ENCODE results near the gene TEX11. TPM values are rescaled to one million over a fixed set of nuclear protein-coding genes. Genes with fewer than 3 reads are reported as not detected.

The TEX11 gene
- polyA plus RNA-seq, 1 of the 3 experiments (the other 2 are of a cell fraction), result not detected

- H3K36me3 ChIP-seq (replicated peaks in 1 of 2; ENCODE audit: control insufficient read depth in 1 of 2, insufficient read depth in 2 of 2, low read length in 1 of 2), result no peaks in the 10 kb centered on the region
- no peaks in the 10 kb centered on the region for H4K20me1 ChIP-seq (ENCODE audit: insufficient read depth)
- peaks cover 11% of the 10 kb centered on the region; the same call in 1 of the 2 replicates for H3K27me3 ChIP-seq (ENCODE audit: insufficient read depth)
- WGBS (ENCODE audit: low lambda C conversion rate), result 8% methylated on average over 2 of the region's 2 CpGs
- no peaks in the 10 kb centered on the region for H3K4me1 ChIP-seq (ENCODE audit: control insufficient read depth in 1 of 2, insufficient read depth in 2 of 2, low read depth in 1 of 2, low read length in 1 of 2)
- TF ChIP-seq RCOR1 (IDR thresholded peaks at IDR 0.05; ENCODE audit: low read length) (no peak), IRF3 (IDR thresholded peaks at IDR 0.05; ENCODE audit: low read depth, low read length) (no peak), NRF1 (IDR thresholded peaks at IDR 0.05; ENCODE audit: low read depth, low read length) (no peak), CTCF (IDR thresholded peaks at IDR 0.05) (no peak), TCF12 (IDR thresholded peaks at IDR 0.05) (no peak), FOXM1 (IDR thresholded peaks at IDR 0.05; ENCODE audit: low read depth) (no peak), GATA2 (CRISPR knock-in tag; IDR thresholded peaks at IDR 0.05) (no peak), CHD2 (IDR thresholded peaks at IDR 0.05; ENCODE audit: low read length, partially characterized antibody) (no peak), USF1 (IDR thresholded peaks at IDR 0.05; ENCODE audit: borderline replicate concordance, low read depth) (no peak), ELF1 (IDR thresholded peaks at IDR 0.05) (no peak), YY1 (IDR thresholded peaks at IDR 0.05; ENCODE audit: low read depth) (no peak), EZH2phosphoT487 (IDR thresholded peaks at IDR 0.05; ENCODE audit: borderline replicate concordance, low read depth) (no peak), SIN3A (IDR thresholded peaks at IDR 0.05; ENCODE audit: borderline replicate concordance, low read depth, low read length) (no peak), TAF1 (IDR thresholded peaks at IDR 0.05; ENCODE audit: borderline replicate concordance, low read depth, low read length) (no peak), JUND (IDR thresholded peaks at IDR 0.05) (no peak)
- TF ChIP-seq, protein P1, sequence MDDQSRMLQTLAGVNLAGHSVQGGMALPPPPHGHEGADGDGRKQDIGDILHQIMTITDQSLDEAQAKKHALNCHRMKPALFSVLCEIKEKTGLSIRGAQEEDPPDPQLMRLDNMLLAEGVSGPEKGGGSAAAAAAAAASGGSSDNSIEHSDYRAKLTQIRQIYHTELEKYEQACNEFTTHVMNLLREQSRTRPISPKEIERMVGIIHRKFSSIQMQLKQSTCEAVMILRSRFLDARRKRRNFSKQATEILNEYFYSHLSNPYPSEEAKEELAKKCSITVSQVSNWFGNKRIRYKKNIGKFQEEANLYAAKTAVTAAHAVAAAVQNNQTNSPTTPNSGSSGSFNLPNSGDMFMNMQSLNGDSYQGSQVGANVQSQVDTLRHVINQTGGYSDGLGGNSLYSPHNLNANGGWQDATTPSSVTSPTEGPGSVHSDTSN (IDR thresholded peaks at IDR 0.05), result no peak
- TF ChIP-seq, protein P2, sequence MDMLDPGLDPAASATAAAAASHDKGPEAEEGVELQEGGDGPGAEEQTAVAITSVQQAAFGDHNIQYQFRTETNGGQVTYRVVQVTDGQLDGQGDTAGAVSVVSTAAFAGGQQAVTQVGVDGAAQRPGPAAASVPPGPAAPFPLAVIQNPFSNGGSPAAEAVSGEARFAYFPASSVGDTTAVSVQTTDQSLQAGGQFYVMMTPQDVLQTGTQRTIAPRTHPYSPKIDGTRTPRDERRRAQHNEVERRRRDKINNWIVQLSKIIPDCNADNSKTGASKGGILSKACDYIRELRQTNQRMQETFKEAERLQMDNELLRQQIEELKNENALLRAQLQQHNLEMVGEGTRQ (IDR thresholded peaks at IDR 0.05; ENCODE audit: borderline replicate concordance, low read depth, low read length), result no peak
- TF ChIP-seq, protein P3, sequence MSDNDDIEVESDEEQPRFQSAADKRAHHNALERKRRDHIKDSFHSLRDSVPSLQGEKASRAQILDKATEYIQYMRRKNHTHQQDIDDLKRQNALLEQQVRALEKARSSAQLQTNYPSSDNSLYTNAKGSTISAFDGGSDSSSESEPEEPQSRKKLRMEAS (IDR thresholded peaks at IDR 0.05; ENCODE audit: low read depth), result no peak
- TF ChIP-seq, protein P4, sequence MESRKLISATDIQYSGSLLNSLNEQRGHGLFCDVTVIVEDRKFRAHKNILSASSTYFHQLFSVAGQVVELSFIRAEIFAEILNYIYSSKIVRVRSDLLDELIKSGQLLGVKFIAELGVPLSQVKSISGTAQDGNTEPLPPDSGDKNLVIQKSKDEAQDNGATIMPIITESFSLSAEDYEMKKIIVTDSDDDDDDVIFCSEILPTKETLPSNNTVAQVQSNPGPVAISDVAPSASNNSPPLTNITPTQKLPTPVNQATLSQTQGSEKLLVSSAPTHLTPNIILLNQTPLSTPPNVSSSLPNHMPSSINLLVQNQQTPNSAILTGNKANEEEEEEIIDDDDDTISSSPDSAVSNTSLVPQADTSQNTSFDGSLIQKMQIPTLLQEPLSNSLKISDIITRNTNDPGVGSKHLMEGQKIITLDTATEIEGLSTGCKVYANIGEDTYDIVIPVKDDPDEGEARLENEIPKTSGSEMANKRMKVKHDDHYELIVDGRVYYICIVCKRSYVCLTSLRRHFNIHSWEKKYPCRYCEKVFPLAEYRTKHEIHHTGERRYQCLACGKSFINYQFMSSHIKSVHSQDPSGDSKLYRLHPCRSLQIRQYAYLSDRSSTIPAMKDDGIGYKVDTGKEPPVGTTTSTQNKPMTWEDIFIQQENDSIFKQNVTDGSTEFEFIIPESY (IDR thresholded peaks at IDR 0.05; ENCODE audit: borderline replicate concordance, low read depth), result no peak
- ChIA-PET CTCF (no interaction called here), POLR2A (no interaction called here)
- H3K9me3 ChIP-seq, result no peaks in the 10 kb centered on the region
- H3K79me2 ChIP-seq (ENCODE audit: insufficient read depth), result no peaks in the 10 kb centered on the region
- no peaks in the 10 kb centered on the region for H3K9me2 ChIP-seq
- DNase-seq, result no peak
- no peak overlapping the region for H3K4me3 ChIP-seq (ENCODE audit: low read depth in 2 of 2, low read length in 1 of 2)
- no peaks in the 10 kb centered on the region for H3F3A ChIP-seq (replicated peaks; ENCODE audit: insufficient read depth)
- no peak overlapping the region for H3K27ac ChIP-seq (ENCODE audit: low read depth in 2 of 2, low read length in 1 of 2)
- no peak overlapping the region for H3K4me2 ChIP-seq
- H3K9ac ChIP-seq, result no peak overlapping the region
- H2AFZ ChIP-seq (ENCODE audit: low read depth), result no peak overlapping the region
Observed at GRCh38 chrX:70878902-70879301, 29.6 kb downstream of the TEX11 start.
